Measurements from ENCODE around the gene TOMM20.
"Not testable (repeated sequence)": the region's sequence is repeated elsewhere in the genome, so short reads cannot be mapped to it uniquely, and the experiment has no call there.

DNA sequence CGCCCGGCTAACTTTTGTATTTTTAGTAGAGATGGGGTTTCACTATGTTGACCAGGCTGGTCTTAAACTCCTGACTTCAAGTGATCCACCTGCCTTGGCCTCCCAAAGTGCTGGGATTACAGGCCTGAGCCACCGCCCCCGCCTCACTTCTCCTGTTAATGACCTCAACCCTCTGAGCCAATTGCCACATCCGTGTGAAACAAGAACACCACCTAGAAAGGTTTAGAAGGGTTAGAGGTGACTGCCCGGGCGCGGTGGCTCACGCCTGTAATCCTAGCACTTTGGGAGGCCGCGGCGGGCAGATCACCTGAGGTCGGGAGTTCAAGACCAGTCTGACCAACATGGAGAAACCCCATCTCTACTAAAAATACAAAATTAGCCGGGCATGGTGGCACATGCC lies 36.2 kb downstream of the TOMM20 start:
- TF ChIP-seq, protein P1, sequence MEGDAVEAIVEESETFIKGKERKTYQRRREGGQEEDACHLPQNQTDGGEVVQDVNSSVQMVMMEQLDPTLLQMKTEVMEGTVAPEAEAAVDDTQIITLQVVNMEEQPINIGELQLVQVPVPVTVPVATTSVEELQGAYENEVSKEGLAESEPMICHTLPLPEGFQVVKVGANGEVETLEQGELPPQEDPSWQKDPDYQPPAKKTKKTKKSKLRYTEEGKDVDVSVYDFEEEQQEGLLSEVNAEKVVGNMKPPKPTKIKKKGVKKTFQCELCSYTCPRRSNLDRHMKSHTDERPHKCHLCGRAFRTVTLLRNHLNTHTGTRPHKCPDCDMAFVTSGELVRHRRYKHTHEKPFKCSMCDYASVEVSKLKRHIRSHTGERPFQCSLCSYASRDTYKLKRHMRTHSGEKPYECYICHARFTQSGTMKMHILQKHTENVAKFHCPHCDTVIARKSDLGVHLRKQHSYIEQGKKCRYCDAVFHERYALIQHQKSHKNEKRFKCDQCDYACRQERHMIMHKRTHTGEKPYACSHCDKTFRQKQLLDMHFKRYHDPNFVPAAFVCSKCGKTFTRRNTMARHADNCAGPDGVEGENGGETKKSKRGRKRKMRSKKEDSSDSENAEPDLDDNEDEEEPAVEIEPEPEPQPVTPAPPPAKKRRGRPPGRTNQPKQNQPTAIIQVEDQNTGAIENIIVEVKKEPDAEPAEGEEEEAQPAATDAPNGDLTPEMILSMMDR (IDR thresholded peaks at IDR 0.05; ENCODE audit: low read length) = not testable (repeated sequence)
- TF ChIP-seq EZH2 (optimal IDR thresholded peaks at IDR 0.05; ENCODE audit: low read depth, low read length); EZH2phosphoT487 (IDR thresholded peaks at IDR 0.05; ENCODE audit: low read length): not testable (repeated sequence)
